GM19099 (cell line): Measurements from ENCODE around the gene PYGL.

Source experiments
- POLR2A ChIP-seq: IDR thresholded peaks from 3 replicates; pipeline ENCODE4 v1.6.1; 2011; ENCODE audit warnings: low read depth; ENCODE audit not compliant: insufficient read length; ENCODE audit errors: extremely low read depth

The PYGL gene

DNA sequence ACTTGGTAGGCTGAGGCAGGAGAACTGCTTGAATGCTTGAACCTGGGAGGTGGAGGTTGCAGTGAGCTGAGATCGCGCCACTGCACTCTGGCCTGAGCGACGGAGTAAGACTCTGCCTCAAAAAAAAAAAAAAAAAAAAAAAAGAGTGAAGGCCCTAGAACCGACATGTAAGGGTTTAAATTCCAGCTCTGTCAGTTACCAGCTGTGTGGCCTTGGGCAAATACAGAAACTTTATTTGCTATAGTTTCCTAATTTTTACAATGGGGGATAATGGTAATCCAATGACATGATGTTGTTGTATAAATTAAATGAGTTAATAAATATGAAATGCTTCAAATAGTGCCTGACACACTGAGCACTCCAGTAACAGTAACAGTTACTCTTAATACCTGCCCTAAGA, 19.6 kb upstream of the PYGL start:
- no peak for TF ChIP-seq POLR2A

DNA sequence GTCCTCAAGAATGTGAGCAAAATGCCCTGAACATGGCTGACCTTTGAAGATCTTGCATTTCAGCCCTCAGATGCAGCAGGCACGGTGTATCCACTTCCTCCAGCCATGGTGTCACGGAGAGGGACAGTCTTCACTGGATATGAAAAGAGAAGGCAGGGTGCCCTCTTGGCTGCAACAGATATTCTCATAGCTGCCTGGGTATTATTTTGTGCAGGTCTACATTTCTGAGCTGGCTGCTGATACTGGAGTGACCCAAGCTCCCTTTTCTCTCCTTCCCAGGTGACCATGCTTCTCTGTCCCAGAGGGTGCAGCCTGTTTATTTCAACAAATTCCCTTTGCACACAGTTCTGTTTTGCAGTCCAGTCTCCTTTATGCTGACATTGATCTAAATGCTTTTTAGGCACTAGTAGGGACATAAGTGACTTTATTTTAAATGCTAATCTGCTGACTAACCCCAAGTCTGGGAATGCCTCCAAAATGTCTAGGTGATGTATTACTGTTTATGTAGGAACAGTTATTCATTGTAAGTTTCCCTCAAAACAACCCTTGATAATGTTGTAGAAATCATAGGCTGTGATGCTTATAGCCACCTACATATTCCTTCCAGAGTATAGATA, 17.4 kb upstream of the PYGL start:
- TF ChIP-seq POLR2A, result no peak

DNA sequence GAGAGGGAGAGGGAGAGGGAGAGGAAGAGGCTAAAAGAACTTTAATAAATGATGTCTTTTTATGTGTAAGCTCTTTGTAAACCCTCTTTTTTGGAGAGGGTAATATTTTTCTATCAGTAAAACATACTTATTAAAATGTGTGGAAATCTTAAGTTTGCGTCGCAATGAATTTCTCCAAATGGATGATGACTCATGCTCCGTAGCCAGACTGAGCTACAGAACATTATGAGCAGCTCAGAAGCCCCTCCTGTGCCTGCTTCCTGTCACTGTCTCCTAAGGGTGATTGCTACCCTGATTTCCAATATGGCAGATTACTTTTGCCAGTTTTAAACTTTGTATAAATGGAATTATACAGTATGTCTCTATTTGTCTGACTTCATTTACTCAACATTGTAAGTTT, 13.0 kb upstream of the PYGL start:
- TF ChIP-seq POLR2A, result no peak

DNA sequence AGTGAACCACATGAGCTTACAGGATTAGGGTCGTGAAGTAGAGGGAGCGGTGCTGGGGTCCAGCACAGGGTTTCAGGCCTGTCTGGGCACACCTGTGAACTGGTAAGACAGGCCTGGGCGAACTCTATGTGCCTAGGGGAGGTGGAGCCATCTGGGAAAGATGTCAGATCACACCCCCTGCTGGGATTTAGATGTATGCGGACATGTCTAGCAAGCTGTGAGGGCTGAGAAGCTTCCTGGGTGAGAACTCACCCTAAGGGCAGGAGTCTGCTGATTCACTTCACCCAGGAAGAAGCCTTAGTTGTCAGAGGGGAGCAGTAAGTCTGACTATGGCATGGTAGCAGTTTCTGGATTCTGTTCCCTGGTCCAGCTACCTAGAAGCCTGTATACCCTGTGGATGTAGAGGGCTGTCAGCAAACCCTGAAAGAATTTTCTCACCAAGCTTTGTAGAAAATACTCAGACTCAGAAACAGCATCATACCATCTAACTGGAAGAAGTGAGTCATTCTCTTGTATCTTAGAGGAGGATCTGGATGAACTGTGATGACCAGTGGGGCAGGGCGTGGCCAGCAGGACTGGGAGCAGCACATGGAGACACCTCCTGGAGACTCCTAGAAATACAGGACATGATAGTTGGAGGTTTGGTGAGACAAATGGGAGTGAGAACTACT, 11.2 kb upstream of the PYGL start:
- no peak for TF ChIP-seq POLR2A

DNA sequence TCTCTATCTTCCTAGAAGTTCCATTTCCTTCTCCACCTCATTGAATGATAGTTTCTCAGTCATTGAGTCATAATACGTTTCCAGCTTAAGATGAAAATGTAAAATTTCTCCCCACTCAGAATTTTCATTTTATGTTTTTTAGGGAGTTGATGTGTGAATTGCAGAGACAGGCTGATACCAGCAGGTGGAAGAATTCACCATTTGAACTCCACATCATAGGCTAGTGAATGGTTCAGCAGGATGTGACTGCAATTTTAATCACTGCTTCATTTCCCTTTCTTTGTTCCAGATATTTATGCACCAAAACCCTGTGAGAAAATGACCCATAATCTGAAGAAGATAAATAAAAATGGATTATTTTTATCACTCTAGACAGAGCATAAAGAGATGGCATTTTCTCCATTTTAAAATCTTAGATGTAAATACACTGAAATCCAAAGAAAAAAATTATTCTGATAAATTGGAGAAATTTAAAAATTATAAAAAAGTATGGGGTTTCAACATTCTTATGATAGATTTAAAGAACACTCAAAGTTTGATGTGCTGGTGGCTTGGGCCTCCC, 10.6 kb upstream of the PYGL start:
- TF ChIP-seq POLR2A, result no peak

DNA sequence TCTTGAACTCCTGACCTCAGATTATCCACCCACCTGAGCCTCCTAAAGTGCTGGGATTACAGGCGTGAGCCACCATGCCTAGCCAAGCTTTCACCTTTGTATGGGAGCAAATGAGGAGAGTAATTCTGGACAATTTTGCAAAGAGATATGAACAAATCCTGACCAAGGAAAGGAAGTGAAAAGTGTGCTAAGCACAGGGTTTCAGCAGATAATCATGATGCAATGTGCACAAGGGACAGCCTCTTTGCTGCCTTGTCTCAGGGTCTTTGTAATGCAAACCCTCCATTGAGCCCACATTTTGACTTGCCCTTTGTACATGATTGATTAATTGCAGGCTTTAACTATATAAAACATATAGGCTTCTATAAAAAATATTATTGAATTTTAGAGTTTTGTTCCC, 9.2 kb upstream of the PYGL start:
- TF ChIP-seq POLR2A, result no peak

DNA sequence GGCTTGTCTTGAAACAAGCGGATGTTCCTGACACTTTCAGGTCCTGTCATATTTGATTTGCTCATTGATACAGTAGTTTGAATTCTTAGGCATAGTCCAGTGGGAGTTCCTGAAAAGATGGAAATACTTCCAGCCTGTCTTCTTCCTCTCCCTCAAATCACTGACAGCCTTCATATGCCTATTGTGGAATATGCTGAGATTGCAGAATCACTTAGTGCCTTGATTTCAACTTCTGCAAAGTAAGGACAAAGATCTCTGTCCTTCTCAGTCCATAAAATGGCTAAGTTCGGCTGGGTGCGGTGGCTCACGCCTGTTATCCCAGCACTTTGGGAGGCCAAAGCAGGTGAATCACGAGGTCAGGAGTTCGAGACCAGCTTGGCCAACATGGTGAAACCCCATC, 6.7 kb upstream of the PYGL start:
- TF ChIP-seq POLR2A, result no peak

DNA sequence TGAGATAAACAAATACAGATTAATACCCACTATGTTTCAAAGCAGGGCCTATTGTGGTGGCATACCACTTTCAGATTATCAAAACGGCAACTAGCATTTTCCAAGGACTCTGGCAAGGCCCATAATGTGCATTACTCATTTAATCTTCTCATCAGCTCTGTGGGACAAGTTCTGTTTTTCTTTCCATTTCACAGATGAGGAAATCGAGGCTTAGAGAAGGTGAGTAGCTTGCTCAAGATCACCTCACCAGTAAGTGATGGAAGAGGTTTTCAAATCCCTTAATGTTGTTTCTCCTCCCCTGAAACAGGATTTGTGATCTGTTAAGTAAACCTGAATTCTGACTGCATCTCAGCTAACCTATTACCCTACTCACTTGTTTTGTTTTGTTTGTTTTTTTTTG, 3.9 kb upstream of the PYGL start:
- no peak for TF ChIP-seq POLR2A

DNA sequence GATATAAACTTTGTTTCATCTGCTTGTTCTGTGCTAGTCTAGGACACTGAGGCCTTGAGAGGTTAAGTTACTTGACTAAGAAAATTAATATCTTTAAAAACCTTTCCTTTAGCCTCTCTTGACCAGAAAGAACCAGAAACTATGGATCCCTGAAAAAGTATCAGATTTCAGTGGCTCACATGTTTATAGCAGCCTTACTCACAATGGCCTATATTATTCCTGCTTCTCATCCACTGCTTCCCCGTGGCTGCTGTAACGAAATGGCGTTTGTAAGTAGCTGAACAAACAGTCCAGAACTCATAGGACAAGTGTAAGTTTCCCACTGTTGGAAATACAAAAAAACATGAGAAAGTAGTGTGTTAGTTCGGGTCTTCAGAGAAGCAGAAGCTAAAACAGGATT, 3.2 kb upstream of the PYGL start:
- no peak for TF ChIP-seq POLR2A

DNA sequence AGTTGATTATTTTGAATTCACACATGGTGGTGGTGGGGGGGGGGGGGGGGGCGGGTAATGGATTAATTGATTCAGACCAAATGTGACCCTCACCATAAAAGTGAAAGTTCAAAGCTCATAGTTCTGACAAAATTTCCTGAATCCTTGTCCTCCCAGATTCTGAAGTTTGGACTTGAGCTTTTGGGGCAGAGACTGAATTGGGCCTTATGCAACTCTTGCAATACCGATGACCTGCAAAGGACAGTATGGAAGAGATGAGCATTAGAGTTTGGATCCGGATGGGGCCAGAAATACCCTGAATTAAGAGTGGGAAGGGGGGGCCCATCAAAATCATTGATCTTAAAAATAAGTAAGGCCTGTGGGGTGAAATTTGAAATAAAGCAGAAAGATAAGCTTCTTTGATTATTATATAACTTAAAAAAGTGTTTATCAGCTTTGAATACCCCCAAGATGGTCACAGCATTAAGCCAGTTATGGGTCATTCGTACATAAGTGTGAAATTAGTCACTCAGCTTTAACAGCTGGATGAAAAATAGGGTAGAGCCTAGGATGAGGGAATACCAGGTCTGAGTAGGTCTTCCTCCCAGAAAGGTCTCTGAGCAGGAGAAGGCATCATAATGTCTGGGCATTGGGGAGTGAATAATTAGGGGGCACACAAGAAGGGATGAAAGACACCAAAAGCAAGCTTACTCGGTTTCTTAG, 2.1 kb upstream of the PYGL start:
- TF ChIP-seq POLR2A, result no peak

DNA sequence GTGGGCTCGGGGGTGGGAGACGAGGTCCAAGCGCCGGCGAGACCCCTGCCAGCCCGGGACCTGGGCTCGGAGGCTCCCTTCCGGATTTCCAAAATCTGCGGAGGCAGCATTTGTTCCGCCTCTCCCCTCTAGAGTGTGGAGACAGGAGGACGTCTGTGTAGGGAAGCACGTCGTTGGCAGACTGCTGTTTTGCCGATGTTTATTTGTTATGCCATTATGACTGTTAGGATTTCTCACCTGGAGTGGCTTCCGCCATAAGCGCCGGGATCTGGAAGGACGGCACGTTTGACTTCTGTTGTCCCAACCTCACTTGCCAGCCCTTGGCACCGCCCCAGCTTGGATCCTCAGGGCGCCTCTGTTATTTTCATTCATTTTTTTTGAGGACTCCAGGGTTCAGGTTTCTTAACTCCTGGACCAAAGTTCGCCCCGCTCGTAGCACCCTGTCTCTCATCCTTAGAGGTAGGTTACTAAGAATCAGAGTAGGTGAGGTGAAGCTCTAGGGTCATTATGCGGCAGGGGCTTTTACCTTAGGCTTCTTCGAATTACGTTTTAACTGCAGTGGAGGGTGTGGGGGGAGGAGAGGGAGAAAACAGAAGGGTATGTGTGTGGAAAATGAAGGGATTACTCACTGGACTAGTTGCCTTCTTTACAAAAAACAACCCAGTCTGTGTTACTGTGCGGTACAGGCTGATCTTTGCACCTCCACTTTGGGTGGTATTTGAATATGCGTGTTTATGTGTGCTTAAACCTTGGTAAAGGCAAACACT, 547 bp upstream of the PYGL start:
- TF ChIP-seq POLR2A, result no peak

DNA sequence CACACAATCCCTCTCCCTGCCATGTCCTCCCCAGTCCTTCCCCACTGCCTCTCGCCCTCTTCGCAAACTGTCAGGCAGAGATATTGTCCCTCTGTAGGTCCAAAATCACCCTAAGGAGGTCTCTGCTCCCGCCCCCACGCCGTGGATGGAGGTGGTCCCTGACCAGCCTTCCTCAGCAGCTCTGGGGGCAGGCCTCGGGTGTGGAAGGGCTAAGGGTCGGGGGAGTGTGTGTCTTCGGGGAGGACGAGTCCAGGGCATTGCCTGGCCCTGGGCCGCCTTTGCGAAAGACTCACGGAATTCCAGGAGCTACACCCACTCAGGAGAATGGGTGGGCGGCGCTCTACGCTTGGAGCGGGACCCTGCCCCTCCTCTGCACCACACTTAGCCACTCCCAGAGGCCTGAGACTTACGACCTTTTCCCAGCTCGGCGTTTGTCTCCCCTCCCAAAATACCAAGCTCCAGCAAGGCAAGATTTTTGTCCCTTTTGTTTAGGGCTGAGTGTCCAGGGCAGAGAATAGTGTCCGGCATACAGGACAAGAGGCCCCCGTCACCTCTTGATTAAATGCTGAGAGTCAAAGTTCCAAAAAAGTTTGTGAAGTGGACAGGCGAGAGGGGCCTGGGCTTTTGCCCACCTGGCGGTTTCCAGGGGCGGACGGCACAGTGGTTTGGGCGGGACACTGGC, 881 bp downstream of the PYGL start:
- no peak for TF ChIP-seq POLR2A

DNA sequence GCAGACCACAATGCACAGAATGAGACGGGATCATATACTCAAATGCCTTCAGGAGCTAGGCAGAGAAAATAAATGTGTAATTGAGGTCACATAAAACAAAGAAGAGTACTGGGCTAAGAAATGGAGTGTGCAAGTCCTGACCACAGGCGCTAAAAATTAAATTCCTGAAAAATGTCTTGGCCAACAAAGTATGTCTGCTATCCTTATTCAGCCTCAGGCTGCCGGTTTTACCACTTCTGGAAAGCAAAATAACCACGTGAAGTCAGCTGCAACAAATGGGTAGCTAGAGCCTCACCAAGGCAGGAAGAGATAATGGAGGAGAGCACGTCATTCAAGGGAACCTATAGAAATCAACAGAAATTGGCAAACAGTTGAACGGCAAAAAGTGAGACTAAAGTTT, 3.1 kb downstream of the PYGL start:
- TF ChIP-seq POLR2A, result no peak

DNA sequence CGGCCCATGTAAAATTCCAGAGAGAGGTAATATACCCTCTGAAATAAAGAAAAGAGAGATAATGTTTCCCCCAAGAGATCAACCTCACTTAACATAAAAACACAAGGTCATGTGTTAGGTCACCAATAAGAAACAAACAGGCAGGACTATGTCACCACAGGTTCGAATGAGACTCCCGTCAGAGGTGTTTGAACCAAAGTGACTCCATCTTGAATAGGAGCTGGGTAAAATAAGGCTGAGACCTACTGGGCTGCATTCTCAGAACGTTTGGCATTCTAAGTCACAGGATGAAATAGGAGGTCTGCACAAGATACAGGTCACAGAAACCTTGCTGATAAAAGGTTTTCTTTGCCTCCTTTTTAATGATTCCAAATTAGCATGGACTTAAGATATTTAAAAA, 6.5 kb downstream of the PYGL start:
- TF ChIP-seq POLR2A, result no peak

DNA sequence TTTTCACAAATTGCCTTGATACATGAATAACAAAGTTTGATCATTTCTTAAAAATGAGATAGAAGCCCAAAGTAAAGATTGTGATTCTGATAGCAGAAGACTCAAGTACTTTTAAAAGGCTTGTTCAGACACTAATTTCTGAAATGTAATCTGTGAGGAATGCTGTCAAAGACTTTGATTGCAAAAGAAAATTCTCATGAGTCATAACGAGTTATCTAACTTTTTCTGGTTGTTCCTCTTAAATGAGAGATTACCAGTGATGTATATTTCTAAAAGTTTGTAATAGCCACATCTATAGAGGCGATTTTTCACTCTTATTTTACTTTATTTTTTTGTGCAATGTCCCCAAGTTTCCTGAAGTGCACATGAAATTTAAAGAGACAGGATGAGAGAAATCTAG, 7.0 kb downstream of the PYGL start:
- TF ChIP-seq POLR2A, result no peak
